GM18907 (cell line): Measurements from ENCODE around the gene PREP.
"Not testable (repeated sequence)": the region's sequence is repeated elsewhere in the genome, so short reads cannot be mapped to it uniquely, and the experiment has no call there.

Experiments
- ATAC-seq: cut with Tn5 transposase; IDR thresholded peaks from one replicate; pipeline ENCODE4 v1.9.1; 2021; ENCODE audit warnings: mild to moderate bottlenecking, moderate library complexity; ENCODE audit not compliant: unreplicated experiment

Gene PREP

GRCh38 chr6:105345506-105345905 lies 57.4 kb downstream of the PREP start:
- no peak for ATAC-seq

GRCh38 chr6:105344881-105345370 lies 58.0 kb downstream of the PREP start:
- no peak for ATAC-seq

DNA sequence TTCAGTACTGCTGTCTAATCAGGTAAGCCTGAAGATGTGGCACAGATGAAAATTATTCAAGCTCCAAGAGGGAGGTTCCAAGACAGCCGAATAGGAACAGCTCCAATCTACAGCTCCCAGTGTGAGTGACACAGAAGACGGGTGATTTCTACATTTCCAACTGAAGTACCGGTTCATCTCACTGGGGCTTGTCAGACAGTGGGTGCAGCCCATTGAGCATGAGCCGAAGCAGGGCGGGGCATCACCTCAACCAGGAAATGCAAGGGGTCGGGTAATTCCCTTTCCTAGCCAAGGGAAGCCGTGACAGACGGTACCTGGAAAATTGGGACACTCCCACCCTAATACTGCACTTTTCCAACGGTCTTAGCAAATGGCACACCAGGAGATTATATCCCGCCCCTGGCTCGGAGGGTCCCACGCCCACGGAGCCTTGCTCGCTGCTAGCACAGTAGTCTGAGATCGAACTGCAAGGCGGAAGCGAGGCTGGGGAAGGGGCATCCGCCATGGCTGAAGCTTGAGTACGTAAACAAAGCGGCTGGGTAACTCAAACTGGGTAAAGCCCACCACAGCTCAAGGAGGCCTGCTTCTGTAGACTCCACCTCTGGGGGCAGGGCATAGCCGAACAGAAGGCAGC lies 64.4 kb downstream of the PREP start:
- not testable (repeated sequence) for ATAC-seq

- ATAC-seq: no peak
These were observed 65.9 kb downstream of the PREP start for GRCh38 chr6:105336986-105337385.

- ATAC-seq: no peak
These were observed 70.3 kb downstream of the PREP start for GRCh38 chr6:105332576-105332975.

DNA sequence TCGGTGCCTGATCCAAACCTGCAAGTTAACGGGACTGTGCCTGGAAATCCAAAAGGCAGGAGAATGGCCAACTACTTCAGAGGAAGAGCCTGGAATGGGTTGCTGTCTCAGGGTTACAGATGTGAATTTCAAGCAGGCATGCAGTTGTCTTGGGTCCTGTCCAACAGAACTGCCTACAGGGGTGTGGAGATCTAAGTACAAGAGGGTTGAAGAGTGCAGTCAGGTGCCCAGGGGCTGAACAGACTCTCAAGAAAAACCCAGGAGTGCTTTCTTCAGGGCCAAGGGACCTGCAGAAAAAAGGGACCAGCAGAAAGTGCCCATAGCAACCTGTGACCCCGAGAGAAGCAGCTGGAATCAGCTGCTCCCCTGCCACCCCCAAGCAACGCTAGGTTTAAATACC lies 71.0 kb downstream of the PREP start:
- no peak for ATAC-seq

GRCh38 chr6:105330913-105331312 lies 72.0 kb downstream of the PREP start:
- ATAC-seq: no peak

- ATAC-seq: no peak
These were observed 72.5 kb downstream of the PREP start for GRCh38 chr6:105330364-105330763.

GRCh38 chr6:105326833-105327770 lies 75.8 kb downstream of the PREP start:
- ATAC-seq: no peak

GRCh38 chr6:105326216-105326615 lies 76.7 kb downstream of the PREP start:
- ATAC-seq: no peak

DNA sequence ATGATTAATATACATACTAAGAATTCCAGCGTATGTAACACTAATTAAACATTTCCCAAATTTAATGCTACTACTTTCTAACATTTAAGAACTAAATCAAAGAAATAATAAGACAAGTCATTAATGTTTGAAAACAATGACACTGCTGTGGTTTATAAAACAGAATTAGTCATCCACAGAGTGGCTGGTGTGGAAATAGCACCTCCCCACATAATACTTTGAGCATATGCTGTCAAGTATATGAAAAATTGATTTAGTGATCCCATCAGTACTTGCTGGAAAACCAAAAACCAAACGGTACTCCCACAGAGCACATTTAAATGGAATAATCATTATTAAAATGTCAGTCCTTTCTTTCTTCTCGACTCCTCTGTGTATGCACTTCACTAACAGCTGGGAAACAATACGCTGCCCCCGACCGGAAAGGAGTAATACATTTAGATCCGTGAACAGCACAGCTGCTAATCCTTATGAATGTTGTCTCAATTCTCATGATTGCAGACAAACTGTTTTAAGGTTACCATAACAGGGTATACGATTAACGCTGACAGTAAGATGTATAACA lies 78.4 kb downstream of the PREP start:
- ATAC-seq: no peak

- ATAC-seq: no peak
These were observed 80.2 kb downstream of the PREP start for GRCh38 chr6:105322499-105323225.

DNA sequence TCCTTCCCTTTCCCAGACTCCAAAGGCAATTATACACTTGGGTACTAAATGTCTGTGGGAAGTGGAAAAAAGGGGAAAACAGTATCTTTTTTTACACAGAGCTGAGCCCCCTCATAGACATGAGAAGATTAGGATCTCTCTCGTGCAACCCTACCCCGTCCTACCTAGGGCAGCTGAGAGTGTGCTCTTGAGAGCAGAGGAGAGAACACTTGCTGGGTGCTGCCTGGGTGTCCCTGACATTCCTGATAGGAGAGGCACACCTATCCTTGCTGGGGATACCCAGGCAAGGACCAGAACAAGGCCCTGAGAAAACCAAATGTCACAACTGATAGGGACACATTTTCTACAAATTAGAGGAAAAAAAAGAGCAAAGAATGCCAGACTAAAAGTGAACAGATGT lies 81.2 kb downstream of the PREP start:
- no peak for ATAC-seq

DNA sequence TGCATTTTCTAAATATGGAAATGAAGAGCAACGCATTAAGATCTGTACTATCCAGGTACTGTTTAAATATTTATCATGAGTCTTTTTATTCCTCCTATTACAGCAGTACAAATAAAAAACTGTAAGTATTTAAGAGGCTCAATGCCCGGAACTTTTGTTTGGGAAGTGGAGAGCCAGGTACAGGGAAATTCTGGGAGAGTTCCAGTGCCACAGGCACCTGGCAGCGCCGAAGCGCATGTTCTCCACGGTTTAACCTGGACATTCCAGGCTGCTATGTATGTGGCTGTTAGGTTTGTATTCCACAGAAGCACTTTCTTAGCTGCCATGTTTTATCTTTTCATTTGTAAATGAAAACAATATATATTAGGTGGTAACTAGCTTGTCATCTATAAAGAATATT lies 81.7 kb downstream of the PREP start:
- ATAC-seq: no peak

GRCh38 chr6:105320765-105321164 lies 82.1 kb downstream of the PREP start:
- no peak for ATAC-seq

DNA sequence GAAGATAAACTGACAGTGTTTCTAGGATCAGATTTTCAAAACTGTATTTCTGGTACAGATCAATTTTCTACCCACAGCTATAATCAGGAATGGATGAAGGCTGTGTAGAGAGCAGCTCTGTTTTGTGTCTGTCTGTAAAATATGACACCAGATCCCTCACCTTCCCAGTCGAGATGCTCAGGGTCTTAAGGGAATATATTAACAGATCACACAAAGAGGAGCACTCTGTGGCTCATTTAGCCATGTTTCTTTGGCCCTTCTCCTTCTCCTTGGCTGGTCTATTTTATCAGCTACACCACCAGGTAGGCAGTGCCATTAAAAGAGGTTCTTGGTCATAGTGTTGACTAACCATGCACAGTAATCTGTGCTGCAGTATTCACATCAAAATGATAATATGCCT lies 82.6 kb downstream of the PREP start:
- no peak for ATAC-seq

GRCh38 chr6:105319331-105319730 lies 83.6 kb downstream of the PREP start:
- no peak for ATAC-seq

DNA sequence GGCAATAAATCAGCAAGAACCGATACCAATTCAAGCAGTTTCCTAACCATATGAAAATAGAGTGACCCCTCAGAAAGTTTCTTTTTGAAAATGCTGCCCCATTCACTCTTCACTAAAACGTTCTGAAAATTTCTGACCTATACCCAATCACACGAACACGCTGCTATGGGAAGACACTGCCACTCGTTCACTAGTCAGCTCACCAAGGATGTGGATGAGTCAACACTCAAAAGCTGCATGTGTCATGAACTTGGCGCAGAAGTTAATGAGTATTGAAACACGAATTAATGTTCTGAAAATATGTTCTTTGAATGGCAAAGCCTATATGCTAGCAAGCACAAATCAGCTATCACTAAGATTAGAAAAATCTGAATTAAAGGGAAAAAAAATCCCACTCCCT lies 84.2 kb downstream of the PREP start:
- ATAC-seq: no peak

- no peak for ATAC-seq
These were observed 85.0 kb downstream of the PREP start for GRCh38 chr6:105317607-105318533.

GRCh38 chr6:105313211-105313610 lies 89.7 kb downstream of the PREP start:
- no peak for ATAC-seq
